Renal cortical epithelial cell (primary cell): ENCODE results near the gene CEP63. TPM values are rescaled to one million over a fixed set of nuclear protein-coding genes. Genes with fewer than 3 reads are reported as not detected.

Experiments used
- DNase-seq: peaks from one replicate; pipeline ENCODE4 v3.0.0-alpha.2; 2011; ENCODE audit warnings: low read depth
- total RNA-seq: library from RNA; depleted of rRNA; stranded (reverse); fragments of >200 nt; gene quantifications from 2 replicates; pipeline ENCODE4 v1.2.3, GENCODE V29; 2014

Gene CEP63
- total RNA-seq, 1 donor from 2014 or later: 31.3 TPM

DNA sequence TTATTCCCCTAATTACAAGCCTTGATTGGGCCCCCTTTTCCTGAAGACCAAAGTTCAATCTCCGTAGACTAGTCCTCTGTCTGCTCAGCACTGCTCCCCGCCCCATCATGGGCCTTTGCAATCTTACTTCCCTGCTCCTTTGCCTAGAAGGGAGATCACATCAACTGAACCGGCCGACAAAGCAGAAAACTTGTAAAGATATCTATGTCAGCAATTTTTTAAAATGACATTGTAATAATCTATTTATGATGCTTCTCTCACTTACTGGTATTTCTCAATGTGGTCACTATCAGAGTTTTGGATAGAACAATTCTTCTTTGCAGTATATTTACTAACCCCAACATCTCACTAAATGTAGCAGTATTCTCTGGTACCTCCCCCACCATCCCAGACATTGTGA, 17.3 kb upstream of the CEP63 start:
- DNase-seq: no peak

DNA sequence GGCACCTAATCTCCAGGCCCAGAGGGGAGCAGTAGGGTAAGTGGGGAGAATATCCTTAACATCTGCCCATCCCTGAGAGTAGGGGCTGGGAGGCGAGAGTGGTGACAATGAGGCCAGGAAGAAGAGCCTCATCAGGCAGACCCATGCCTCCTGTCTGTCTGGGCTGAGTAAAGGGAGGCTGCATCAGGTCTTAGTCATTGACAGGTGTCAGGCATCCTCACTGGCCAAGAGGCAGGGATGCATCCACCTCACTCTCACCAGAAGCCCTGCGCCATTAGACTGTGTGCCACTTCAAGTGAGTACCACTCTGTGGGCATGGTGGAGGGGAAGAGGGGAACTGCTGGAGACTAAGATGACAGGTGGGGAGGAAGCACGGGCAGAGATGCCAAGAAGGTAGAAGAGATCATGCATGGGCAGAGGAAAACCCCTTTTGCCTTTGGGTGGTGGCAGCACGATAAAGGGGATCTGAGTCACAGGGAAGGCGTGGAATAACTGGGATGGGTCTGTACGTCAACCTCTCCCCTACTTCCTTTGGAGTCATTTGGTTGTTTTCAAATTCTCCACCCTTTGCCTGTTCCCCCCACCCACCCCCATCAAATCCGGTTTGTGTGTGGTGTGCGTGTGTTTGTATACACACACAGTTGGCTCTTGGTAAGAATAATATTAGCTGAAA, 14.2 kb upstream of the CEP63 start:
- DNase-seq: peak; percentile 44

DNA sequence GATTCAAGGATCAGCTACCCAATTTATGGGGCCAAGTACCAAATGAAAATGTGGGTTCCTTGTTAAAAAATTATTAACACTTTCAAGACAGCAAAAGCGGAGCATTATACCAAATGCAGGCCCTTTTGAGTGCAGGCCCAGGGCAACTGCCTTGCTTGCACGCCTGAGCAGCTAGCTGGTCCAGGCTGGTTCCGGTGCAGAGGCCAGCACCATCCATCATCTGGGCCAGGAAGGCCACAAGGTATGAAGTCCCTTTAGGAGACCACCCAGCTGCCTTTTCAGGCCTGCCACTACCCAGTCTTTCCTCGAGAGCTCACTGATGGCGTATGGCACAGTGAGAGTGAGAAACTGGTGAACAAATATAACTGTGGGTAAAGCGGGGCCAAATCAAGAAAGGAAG, 13.0 kb upstream of the CEP63 start:
- DNase-seq: no peak

DNA sequence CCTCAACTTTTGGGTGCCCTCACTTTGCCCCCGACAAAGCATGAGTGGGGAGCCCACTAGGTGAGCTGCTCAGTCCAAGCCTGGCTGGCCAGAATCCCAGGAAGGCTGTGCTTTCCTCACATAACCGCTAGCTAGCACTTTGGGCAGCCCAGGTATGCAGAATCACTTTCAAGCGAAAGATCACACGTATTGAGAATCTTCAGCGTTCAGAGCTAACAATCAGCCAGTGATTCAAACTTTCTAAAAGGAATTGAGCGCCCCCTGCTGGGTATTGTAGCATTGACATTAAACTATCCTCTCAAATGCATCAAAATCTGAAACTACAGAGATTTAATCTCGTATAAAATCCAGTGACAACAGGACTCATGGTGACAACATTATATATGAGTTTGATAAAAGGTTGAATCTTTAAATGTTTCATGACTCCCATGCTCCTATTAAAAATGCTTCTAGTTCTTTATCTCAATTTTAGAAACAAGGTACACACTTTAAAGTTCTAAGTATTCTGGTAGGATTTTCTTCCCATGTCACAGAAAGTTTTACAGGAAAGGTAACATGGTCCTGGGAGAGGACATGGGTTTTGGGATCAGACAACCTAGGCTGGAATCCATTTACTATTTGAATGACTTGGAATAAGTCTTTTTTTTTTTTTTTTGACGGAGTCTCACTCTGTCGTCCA, 11.8 kb upstream of the CEP63 start:
- DNase-seq: peak; percentile 73

DNA sequence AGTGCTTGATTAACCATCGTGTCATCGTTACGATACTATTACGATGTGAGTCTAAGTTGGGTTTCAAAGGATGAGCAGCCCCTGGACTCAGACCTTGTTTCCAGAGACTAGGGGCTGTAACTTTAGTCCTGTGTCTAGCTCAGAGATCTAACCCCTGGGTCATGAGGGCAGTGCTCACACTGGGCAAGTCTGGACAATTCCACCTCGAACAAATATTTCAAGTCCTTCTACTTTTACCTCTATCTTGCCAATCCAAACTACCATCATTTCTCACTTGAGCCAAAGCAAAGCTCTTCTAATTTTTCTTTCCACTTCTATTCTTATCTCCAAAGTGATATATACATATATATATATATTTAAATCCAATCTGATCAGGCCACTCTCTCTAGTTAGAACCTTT, 10.9 kb upstream of the CEP63 start:
- DNase-seq: no peak

- DNase-seq: peak; percentile 80
These were observed 9.6 kb upstream of the CEP63 start for GRCh38 chr3:134476306-134476705.

GRCh38 chr3:134477002-134477401, 8.9 kb upstream of the CEP63 start:
- no peak for DNase-seq

GRCh38 chr3:134477938-134478337, 7.9 kb upstream of the CEP63 start:
- peak; percentile 94 for DNase-seq

DNA sequence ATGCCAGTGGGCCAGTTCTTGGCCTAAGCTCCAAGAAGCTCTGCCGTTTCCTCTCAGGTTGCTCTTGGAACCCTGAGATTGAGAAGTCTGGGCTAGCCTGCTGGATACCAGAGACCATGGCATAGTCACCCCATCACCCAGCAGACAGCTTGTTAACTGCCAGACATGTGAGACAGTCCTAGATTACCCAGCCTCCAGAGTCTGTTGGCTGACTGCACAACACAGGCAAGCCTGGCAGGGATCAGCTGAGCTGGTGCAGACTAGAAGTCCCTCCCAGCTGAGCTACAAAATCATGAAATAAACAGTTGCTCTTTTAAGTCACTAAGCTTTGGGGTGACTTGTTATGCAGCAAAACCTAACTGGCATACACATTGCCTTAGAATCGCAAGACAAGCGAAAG, 5.3 kb upstream of the CEP63 start:
- DNase-seq: no peak

DNA sequence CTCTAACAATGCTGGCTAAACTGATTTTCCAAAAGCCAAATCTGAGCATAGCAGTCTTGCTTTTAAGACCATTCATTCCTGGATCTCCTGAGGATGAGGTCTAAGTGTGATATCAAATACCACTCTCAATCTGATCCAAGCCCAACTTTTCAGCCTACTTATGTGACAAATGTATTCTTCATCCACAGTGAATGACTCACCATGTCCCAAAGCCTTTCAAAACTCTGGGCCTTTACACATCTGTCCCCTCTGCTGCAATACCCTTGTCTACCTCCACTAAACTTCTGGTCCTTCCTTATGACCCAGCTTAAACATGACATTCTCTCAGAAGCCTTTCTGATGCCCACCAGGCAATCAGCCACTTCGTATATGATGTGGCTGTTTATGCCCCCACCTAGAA, 4.7 kb upstream of the CEP63 start:
- DNase-seq: no peak

DNA sequence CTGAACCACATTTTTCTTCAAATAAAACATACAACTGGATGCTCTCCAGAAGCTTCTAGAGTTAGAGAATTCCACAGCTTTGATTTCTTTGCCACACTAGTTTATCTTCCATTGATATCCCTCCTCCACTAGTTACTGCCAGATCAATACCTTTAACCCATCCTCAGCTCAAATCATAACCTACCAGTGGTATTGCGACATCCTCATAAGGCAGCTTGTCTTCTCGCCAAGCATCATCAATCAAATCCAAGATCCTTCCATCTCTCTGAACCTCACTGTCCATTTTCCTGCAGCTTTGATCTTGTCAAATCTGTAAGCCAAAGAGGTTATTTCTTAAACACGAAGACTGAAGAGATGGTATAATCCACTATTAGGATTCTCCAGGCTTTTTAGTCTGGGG, 3.2 kb upstream of the CEP63 start:
- no peak for DNase-seq

- peak; percentile 83 for DNase-seq
These were observed 2.5 kb upstream of the CEP63 start for GRCh38 chr3:134483195-134483900.

DNA sequence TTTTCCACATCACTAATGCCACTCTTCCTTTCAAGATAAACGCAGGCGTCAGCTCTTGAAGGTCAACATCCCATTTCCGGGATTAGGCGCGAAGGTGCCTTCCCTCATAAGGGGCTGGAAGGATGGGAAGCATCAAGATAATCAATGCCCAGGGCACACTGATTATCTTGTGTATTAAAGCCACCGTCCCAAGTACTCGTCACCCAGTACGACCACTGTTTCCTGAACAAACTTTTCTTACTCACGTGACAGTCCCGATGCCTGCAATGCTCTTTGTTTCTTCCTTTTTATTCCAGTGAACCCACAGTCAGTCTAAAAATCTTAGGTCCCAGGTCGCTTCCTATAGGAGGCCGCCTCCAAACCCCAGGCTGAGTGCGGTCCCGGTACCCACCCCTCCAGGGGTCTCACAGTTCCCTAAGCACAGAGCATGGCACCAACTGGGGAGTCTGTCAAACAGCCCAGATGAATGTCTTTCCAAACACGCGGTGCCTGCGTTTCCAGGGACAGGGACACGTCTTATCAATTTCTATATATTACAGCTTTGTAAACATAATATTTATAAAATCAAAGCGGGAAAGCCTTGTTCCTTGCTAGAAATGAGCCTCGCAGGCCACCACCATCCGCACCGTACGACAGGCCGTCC, 661 bp upstream of the CEP63 start:
- DNase-seq: peak; percentile 17

- DNase-seq: peak; percentile 33
These were observed 752 bp downstream of the CEP63 start for GRCh38 chr3:134486577-134487041.

GRCh38 chr3:134487406-134487805, 1.5 kb downstream of the CEP63 start:
- no peak for DNase-seq

GRCh38 chr3:134494495-134494894, 8.6 kb downstream of the CEP63 start:
- no peak for DNase-seq

GRCh38 chr3:134495980-134496379, 10.1 kb downstream of the CEP63 start:
- no peak for DNase-seq

DNA sequence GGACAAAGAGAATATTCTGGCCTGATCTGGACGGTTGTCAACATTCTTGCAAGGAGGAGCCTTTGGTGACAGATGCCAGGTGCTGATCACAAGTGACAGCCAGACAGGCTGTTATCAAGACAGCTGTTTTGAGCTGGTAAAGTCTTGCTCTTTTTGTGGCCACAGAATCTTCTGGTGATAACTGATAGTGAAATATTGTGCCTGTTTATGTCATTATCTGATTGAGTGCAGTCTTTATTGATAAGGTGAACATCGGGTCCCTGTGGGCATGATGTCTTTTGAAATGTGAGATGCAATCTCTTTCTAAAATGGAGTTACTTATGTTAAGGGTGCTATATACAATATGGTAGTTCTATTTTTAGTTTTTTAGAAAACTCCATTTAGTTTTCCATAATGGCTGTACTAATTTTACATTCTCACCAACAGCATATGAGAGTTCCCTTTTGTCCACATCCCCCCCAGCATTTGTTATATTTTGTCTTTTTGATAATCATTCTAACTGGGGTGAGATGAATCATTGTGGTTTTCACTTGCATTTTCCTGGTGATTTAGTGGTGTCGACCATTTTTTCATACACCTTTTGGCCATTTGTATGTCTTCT, 10.7 kb downstream of the CEP63 start:
- no peak for DNase-seq

DNA sequence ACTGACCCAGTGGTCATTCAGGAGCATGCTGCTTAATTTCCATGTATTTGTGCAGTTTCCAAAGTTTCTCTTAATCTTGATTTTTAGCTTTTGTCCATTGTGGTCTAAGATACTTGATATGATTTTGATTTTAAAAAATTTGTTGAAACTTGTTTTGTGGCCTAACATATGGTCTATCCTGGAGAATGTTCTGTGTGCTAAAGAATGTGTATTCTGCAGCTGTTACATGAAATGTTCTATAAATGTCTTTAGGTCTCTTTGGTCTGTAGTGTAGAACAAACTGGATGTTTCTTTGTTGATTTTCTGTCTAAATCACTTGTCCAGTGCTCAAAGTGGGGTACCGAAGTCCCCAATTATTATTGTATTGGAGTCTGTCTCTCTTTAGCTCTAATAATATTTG, 17.4 kb downstream of the CEP63 start:
- DNase-seq: no peak

GRCh38 chr3:134504132-134504531, 18.3 kb downstream of the CEP63 start:
- no peak for DNase-seq

DNA sequence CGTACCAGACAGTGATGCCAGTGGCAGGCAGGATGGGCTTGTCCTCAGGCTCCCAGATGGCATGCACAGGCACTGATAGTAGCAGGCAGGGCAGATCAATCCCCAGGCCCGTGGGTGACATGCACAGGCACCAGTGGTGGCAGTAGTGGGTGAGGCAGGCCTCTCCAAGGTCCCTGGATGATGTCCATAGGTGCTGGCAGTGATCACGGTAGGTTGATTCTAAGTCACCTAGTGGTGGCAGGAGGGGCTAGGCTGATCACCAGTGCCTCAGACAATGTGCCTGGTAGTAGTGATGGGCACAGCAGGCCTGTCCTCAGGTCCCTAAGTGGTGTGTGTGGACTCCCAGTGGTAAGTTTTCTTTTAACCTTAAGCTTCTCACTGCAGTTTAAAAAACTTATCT, 19.6 kb downstream of the CEP63 start:
- DNase-seq: no peak

GRCh38 chr3:134511500-134511899, 25.6 kb downstream of the CEP63 start:
- DNase-seq: no peak
